BLaER1 (cell line): Measurements from ENCODE around the gene PNPLA1.

Experiments
- H3K27ac ChIP-seq: shearing (Covaris generic); formaldehyde crosslinking; 2 replicates; pipeline ENCODE4 v1.8.1; 2022
- H3K27me3 ChIP-seq: shearing (Covaris generic); formaldehyde crosslinking; 2 replicates; pipeline ENCODE4 v1.8.1; 2022
- H3K36me3 ChIP-seq: shearing (Covaris generic); formaldehyde crosslinking; 2 replicates; pipeline ENCODE4 v1.8.1; 2022
- H3K4me1 ChIP-seq: shearing (Covaris generic); formaldehyde crosslinking; 2 replicates; pipeline ENCODE4 v1.8.1; 2022
- H3K4me2 ChIP-seq: shearing (Covaris generic); formaldehyde crosslinking; 2 replicates; pipeline ENCODE4 v1.8.1; 2022
- H3K4me3 ChIP-seq: shearing (Covaris generic); formaldehyde crosslinking; 2 replicates; pipeline ENCODE4 v1.8.1; 2022
- H3K9ac ChIP-seq: shearing (Covaris generic); formaldehyde crosslinking; 2 replicates; pipeline ENCODE4 v1.8.1; 2022
- H3K9me3 ChIP-seq: shearing (Covaris generic); formaldehyde crosslinking; 2 replicates; pipeline ENCODE4 v1.8.1; 2022
- H4K20me1 ChIP-seq: shearing (Covaris generic); formaldehyde crosslinking; 2 replicates; pipeline ENCODE4 v1.8.1; 2022
- Cebpa-rat ChIP-seq: shearing (Covaris generic); IDR thresholded peaks from 2 replicates; pipeline ENCODE4 v1.8.1; 2022

The PNPLA1 gene

GRCh38 chr6:36296240-36296639 lies 26.4 kb downstream of the PNPLA1 start:
- Histone ChIP-seq H3K4me3 (no peak overlapping the region), H3K27me3 (no peaks in the 10 kb centered on the region), H3K27ac (no peak overlapping the region), H4K20me1 (no peaks in the 10 kb centered on the region), H3K9me3 (no peaks in the 10 kb centered on the region), H3K36me3 (no peaks in the 10 kb centered on the region), H3K9ac (no peak overlapping the region), H3K4me2 (no peak overlapping the region), H3K4me1 (peaks cover 12% of the 10 kb centered on the region)
- no peak for TF ChIP-seq Cebpa-rat

DNA sequence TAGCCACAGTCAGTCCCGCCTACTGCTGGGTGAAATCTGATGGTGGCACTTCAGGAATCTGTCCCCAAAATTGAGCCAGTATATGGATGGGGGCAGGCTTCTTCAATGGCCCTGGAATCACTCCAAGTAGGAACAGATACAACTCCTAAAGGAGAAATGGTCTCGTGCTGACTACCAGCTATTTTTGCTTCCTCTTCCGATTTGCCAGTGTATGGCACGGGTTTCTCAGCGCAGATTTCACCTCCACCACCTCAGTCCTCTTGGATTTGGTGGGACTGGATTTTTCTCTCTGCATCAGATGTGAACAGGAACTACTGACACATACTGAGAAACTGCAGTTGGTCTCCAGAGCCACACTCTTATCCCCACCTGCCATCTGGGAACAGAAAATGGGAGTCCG lies 27.2 kb downstream of the PNPLA1 start:
- no peak overlapping the region for H3K4me2 ChIP-seq
- H3K4me1 ChIP-seq, result peaks cover 15% of the 10 kb centered on the region
- no peak overlapping the region for H3K4me3 ChIP-seq
- H3K27ac ChIP-seq, result no peak overlapping the region
- no peaks in the 10 kb centered on the region for H3K9me3 ChIP-seq
- no peak for TF ChIP-seq Cebpa-rat
- no peaks in the 10 kb centered on the region for H3K27me3 ChIP-seq
- no peak overlapping the region for H3K9ac ChIP-seq
- H3K36me3 ChIP-seq, result no peaks in the 10 kb centered on the region
- no peaks in the 10 kb centered on the region for H4K20me1 ChIP-seq

DNA sequence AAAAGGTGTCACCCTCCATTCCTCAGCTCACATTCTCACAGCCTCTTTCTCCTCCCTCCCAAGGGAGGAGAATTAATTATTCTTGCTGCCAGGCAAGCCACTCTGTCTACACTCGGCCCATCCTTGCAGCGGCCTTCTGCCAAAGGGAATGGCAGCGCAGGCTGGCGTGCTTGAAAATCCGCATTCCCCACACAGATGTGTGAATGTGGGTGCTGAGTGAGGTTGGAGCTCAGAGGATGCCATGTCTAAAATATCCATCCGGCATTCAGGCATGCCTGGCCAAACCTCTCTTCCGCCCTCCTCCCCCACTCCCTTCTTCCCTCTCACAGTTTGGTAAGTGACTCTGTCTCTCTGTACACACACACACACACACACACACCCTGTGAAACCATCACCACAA lies 27.7 kb downstream of the PNPLA1 start:
- Histone ChIP-seq H3K4me2 (no peak overlapping the region), H3K27ac (no peak overlapping the region), H3K36me3 (no peaks in the 10 kb centered on the region), H3K4me3 (no peak overlapping the region), H3K27me3 (no peaks in the 10 kb centered on the region), H4K20me1 (no peaks in the 10 kb centered on the region), H3K4me1 (peaks cover 19% of the 10 kb centered on the region), H3K9me3 (no peaks in the 10 kb centered on the region), H3K9ac (no peak overlapping the region)
- TF ChIP-seq Cebpa-rat, result no peak

DNA sequence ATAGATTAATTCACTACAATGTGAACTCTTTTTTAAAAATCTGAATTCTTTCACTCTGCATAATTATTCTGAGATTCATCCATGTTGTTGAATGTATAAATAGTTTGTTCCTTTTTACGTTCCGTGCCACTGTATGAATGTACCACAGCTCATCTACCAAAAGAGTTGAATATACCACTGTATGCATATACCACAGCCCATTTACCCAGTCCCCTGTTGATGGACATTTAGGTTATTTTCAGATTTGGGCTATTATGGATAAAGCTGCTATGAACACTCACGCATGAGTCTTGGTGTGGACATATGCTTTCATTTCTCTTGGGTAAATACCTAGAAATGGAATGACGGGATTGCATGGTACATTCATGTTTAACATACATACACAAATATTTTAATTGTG lies 28.2 kb downstream of the PNPLA1 start:
- Histone ChIP-seq H3K27me3 (no peaks in the 10 kb centered on the region), H3K9ac (no peak overlapping the region), H3K4me2 (no peak overlapping the region), H3K4me3 (no peak overlapping the region), H3K9me3 (no peaks in the 10 kb centered on the region), H3K27ac (no peak overlapping the region), H4K20me1 (no peaks in the 10 kb centered on the region), H3K4me1 (peaks cover 24% of the 10 kb centered on the region), H3K36me3 (no peaks in the 10 kb centered on the region)
- no peak for TF ChIP-seq Cebpa-rat

DNA sequence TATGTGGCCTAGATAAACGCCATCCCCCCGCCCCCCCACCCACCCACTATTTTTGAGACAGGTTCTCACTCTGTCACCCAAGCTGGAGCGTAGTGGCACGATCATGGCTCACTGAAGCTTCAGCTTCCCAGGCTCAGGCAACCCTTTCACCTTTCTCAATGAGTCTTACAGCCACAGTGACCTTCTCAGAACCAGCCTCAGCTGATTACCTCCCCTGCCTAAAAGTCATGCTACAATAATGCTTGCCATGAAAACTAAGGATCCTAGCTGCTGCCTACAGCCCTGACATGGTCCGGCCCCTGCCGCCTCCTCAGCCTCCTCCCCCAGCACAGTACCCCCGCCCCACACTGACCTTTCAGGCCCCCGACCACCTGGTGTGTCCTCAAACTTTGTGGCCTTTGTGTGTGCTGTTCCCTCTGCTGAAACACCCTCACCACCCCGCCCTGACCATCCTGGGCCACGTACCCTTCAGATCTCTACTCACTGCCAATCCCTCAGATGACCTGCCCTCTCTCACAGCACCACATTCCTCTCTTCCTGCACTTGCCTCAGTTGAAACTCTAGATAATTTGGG lies 31.3 kb downstream of the PNPLA1 start:
- H3K4me3 ChIP-seq, result no peak overlapping the region
- no peaks in the 10 kb centered on the region for H3K9me3 ChIP-seq
- peaks cover 19% of the 10 kb centered on the region for H3K4me1 ChIP-seq
- no peaks in the 10 kb centered on the region for H3K27me3 ChIP-seq
- no peak for TF ChIP-seq Cebpa-rat
- H3K4me2 ChIP-seq, result no peak overlapping the region
- H3K9ac ChIP-seq, result no peak overlapping the region
- no peaks in the 10 kb centered on the region for H3K36me3 ChIP-seq
- no peak overlapping the region for H3K27ac ChIP-seq
- H4K20me1 ChIP-seq, result no peaks in the 10 kb centered on the region

GRCh38 chr6:36301781-36302180 lies 31.9 kb downstream of the PNPLA1 start:
- Histone ChIP-seq H3K27ac (no peak overlapping the region), H3K36me3 (no peaks in the 10 kb centered on the region), H4K20me1 (no peaks in the 10 kb centered on the region), H3K9ac (no peak overlapping the region), H3K4me2 (no peak overlapping the region), H3K4me3 (no peak overlapping the region), H3K4me1 (peaks cover 23% of the 10 kb centered on the region), H3K27me3 (no peaks in the 10 kb centered on the region), H3K9me3 (no peaks in the 10 kb centered on the region)
- no peak for TF ChIP-seq Cebpa-rat

- TF ChIP-seq Cebpa-rat, result no peak
- Histone ChIP-seq H3K27ac (no peak overlapping the region), H3K4me2 (peak overlapping the region; percentile 3; the same call in 1 of the 2 replicates), H3K9ac (no peak overlapping the region), H4K20me1 (no peaks in the 10 kb centered on the region), H3K4me1 (peaks cover 23% of the 10 kb centered on the region), H3K36me3 (no peaks in the 10 kb centered on the region), H3K4me3 (no peak overlapping the region), H3K27me3 (no peaks in the 10 kb centered on the region), H3K9me3 (no peaks in the 10 kb centered on the region)
Measured at GRCh38 chr6:36302227-36302976, 32.5 kb downstream of the PNPLA1 start.

- Histone ChIP-seq H3K4me3 (no peak overlapping the region), H3K27me3 (no peaks in the 10 kb centered on the region)
Measured at GRCh38 chr6:36305885-36306284, 36.0 kb downstream of the PNPLA1 start.

DNA sequence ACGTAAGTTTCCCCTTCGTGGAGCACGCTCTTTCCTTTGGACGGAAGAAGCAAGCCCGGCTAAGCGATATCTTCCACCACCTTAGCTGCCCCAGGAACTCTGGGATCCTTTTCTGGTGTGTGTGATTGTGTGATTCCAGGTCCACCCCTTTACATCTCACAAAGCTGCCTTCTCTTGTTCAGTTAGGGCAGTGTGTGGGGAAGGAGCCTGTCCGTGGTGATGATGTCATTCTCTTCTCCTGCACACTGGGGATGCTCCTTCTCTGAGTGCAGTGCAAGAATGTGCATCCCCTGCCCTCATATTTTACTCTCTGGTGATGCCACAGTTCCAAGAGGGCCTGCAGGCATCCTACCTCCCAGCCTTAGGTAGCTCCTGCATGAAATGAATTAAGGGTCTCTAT lies 36.5 kb downstream of the PNPLA1 start:
- H3K4me2 ChIP-seq, result peak overlapping the region; percentile 16
- no peak overlapping the region for H3K4me3 ChIP-seq
- no peaks in the 10 kb centered on the region for H3K36me3 ChIP-seq
- no peak overlapping the region for H3K27ac ChIP-seq
- TF ChIP-seq Cebpa-rat, result no peak
- H3K27me3 ChIP-seq, result no peaks in the 10 kb centered on the region
- no peaks in the 10 kb centered on the region for H3K9me3 ChIP-seq
- no peaks in the 10 kb centered on the region for H4K20me1 ChIP-seq
- peaks cover 23% of the 10 kb centered on the region for H3K4me1 ChIP-seq
- H3K9ac ChIP-seq, result no peak overlapping the region

More at GRCh38 chr6:36305885-36306284, 36.0 kb downstream of the PNPLA1 start:
- H3K9ac ChIP-seq, result no peak overlapping the region
- H3K9me3 ChIP-seq, result no peaks in the 10 kb centered on the region
- H3K27ac ChIP-seq, result no peak overlapping the region
- no peaks in the 10 kb centered on the region for H3K36me3 ChIP-seq
- peak overlapping the region; percentile 16 for H3K4me2 ChIP-seq
- no peaks in the 10 kb centered on the region for H4K20me1 ChIP-seq
- no peak for TF ChIP-seq Cebpa-rat
- peaks cover 23% of the 10 kb centered on the region for H3K4me1 ChIP-seq

- Histone ChIP-seq H3K9ac (no peak overlapping the region), H3K27me3 (no peaks in the 10 kb centered on the region), H3K27ac (no peak overlapping the region), H3K4me2 (no peak overlapping the region), H3K9me3 (no peaks in the 10 kb centered on the region), H3K36me3 (no peaks in the 10 kb centered on the region), H3K4me3 (no peak overlapping the region), H3K4me1 (peaks cover 23% of the 10 kb centered on the region), H4K20me1 (no peaks in the 10 kb centered on the region)
- TF ChIP-seq Cebpa-rat, result no peak
Measured at GRCh38 chr6:36308514-36308913, 38.7 kb downstream of the PNPLA1 start.

- Histone ChIP-seq H3K27me3 (no peaks in the 10 kb centered on the region), H3K9ac (no peak overlapping the region), H3K36me3 (no peaks in the 10 kb centered on the region), H3K4me3 (no peak overlapping the region), H3K4me1 (peaks cover 29% of the 10 kb centered on the region), H3K27ac (no peak overlapping the region), H3K9me3 (no peaks in the 10 kb centered on the region), H4K20me1 (no peaks in the 10 kb centered on the region), H3K4me2 (no peak overlapping the region)
- TF ChIP-seq Cebpa-rat, result no peak
Measured at GRCh38 chr6:36309203-36309602, 39.3 kb downstream of the PNPLA1 start.
